DND-41 (cell line): Measurements from ENCODE around the gene PEX14.

Source experiments
- ATAC-seq: fragments of 200-7000 bp; cut with Tn5 transposase; 3 replicates; pipeline ENCODE4 v1.9.1; 2021; ENCODE audit warnings: low read depth; ENCODE audit not compliant: insufficient read depth
- DNase-seq: peaks from one replicate; pipeline ENCODE4 v3.0.0-alpha.2; 2020
- H2AFZ ChIP-seq: 2 replicates; pipeline ENCODE4 v1.6.0; 2012; ENCODE audit warnings: low read depth, low read length
- H3K27ac ChIP-seq: 2 replicates; pipeline ENCODE4 v1.5.1; 2012; ENCODE audit warnings: low read length, inconsistent platforms
- H3K27me3 ChIP-seq: fragments of 200-600 bp; sonication (generic); 2 replicates; pipeline ENCODE4 v1.6.0; 2012; ENCODE audit warnings: low read length, mild to moderate bottlenecking, inconsistent platforms; ENCODE audit not compliant: insufficient read depth, poor library complexity
- H3K36me3 ChIP-seq: 2 replicates; pipeline ENCODE4 v1.5.1; 2012; ENCODE audit warnings: low read length, inconsistent platforms; ENCODE audit not compliant: insufficient read depth
- H3K4me1 ChIP-seq: 2 replicates; pipeline ENCODE4 v1.5.1; 2012; ENCODE audit warnings: mild to moderate bottlenecking, low read length; ENCODE audit not compliant: insufficient read depth
- H3K4me2 ChIP-seq: 2 replicates; pipeline ENCODE4 v1.6.0; 2012; ENCODE audit warnings: mild to moderate bottlenecking, moderate library complexity, low read length, inconsistent platforms; ENCODE audit not compliant: insufficient read depth
- H3K4me3 ChIP-seq, 2 experiments: fragments of 200-600 bp in 1 of 2; shearing (Covaris generic) in 1 of 2; 2 replicates each; pipeline ENCODE4 v1.5.1; 2012 to 2016; ENCODE audit warnings: inconsistent platforms in 2 of 2, low read length in 2 of 2, mild to moderate bottlenecking in 2 of 2, low read depth in 1 of 2, moderate library complexity in 1 of 2
- H3K79me2 ChIP-seq: 2 replicates; pipeline ENCODE4 v1.6.0; 2012; ENCODE audit warnings: low read length, inconsistent platforms; ENCODE audit not compliant: insufficient read depth
- H3K9ac ChIP-seq: 2 replicates; pipeline ENCODE4 v1.6.0; 2012; ENCODE audit warnings: low read depth, mild to moderate bottlenecking, inconsistent platforms, low read length, moderate library complexity
- H3K9me3 ChIP-seq: 2 replicates; pipeline ENCODE4 v1.5.1; 2012; ENCODE audit warnings: low read length, moderate library complexity, mild to moderate bottlenecking, inconsistent platforms; ENCODE audit not compliant: insufficient read depth, severe bottlenecking
- H4K20me1 ChIP-seq: 2 replicates; pipeline ENCODE4 v1.6.0; 2012; ENCODE audit warnings: low read length; ENCODE audit not compliant: insufficient read depth
- EZH2 ChIP-seq: IDR thresholded peaks from 3 replicates; pipeline ENCODE4 v1.6.1; 2012; ENCODE audit warnings: borderline replicate concordance, low read depth, mild to moderate bottlenecking, moderate library complexity, low read length, inconsistent platforms; ENCODE audit not compliant: severe bottlenecking
- TF ChIP-seq, protein P1 (sequence below): IDR thresholded peaks from 2 replicates; pipeline ENCODE4 v1.5.1; 2012; ENCODE audit warnings: borderline replicate concordance, low read length, moderate library complexity, mild to moderate bottlenecking; ENCODE audit not compliant: poor library complexity, severe bottlenecking; ENCODE audit errors: extremely low read depth

PEX14 gene

DNA sequence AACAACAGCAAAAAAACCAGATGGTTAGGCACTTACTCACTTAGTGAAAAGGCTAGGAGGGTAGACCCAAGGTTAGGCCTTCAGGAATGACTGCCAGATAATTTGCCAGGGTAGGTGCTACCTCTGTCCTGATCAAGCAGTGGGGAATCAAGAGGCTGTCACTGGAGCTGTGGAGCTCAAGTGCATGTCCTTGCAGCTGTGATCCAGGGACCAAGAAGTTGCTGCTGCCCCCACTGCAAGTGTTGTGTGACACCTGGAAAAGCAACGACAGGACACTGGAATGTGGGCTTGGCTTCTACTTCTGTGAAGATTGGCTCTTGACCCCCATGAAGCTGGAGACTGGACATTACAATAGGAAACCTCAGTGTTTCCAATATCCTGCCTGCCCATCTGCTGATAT, 72.1 kb downstream of the PEX14 start:
- Histone ChIP-seq H3K27me3 (no peaks in the 10 kb centered on the region), H3K4me3 (no peak overlapping the region), H3K27ac (no peak overlapping the region), H4K20me1 (peaks cover 3% of the 10 kb centered on the region; the same call in 1 of the 2 replicates), H3K9ac (no peak overlapping the region), H3K79me2 (no peaks in the 10 kb centered on the region), H3K9me3 (no peaks in the 10 kb centered on the region), H3K36me3 (peaks cover 4% of the 10 kb centered on the region; the same call in 1 of the 2 replicates), H3K4me1 (peaks cover 9% of the 10 kb centered on the region; the same call in 1 of the 2 replicates), H2AFZ (no peak overlapping the region), H3K4me2 (no peak overlapping the region)
- DNase-seq, result no peak
- no peak for ATAC-seq
- TF ChIP-seq EZH2, result no peak
- TF ChIP-seq, protein P1, sequence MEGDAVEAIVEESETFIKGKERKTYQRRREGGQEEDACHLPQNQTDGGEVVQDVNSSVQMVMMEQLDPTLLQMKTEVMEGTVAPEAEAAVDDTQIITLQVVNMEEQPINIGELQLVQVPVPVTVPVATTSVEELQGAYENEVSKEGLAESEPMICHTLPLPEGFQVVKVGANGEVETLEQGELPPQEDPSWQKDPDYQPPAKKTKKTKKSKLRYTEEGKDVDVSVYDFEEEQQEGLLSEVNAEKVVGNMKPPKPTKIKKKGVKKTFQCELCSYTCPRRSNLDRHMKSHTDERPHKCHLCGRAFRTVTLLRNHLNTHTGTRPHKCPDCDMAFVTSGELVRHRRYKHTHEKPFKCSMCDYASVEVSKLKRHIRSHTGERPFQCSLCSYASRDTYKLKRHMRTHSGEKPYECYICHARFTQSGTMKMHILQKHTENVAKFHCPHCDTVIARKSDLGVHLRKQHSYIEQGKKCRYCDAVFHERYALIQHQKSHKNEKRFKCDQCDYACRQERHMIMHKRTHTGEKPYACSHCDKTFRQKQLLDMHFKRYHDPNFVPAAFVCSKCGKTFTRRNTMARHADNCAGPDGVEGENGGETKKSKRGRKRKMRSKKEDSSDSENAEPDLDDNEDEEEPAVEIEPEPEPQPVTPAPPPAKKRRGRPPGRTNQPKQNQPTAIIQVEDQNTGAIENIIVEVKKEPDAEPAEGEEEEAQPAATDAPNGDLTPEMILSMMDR, result no peak

DNA sequence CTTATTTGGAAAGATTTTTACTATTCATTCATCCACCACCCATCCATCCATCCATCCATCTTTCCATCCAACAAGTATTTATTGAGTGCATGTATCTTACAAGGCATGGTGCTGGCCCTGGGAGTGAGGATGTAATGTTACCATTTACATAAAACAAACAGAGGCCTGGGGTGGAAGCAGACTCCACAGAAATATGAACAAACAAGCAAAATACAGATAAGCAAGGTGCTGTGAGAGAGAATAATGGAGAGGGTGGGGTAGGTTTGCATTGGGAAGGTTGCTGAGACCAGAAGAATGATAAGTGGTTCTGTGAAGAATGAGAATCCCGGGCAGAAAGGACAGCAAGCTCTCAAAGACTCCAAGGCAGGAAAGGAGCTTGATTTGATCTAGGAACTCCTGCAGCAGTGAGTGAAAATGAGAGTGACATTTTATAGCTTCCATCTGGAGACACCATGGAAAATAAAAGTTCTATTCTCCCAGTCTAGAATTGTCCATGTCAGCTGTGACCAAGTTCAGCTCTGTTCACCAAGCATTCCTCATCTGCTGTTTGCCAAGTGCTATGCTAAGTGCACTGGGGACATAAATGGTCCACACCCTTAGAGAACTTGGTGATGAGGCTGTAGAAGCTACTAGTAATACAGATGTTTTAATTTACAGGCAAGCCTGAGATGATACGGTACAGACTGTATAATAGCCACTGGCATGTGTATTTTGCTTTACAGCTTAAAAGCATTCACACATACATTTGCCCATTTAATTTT, 75.3 kb downstream of the PEX14 start:
- Histone ChIP-seq H3K4me3 (no peak overlapping the region), H3K36me3 (no peaks in the 10 kb centered on the region; the same call in 1 of the 2 replicates), H4K20me1 (peaks cover 3% of the 10 kb centered on the region; the same call in 1 of the 2 replicates), H3K9ac (no peak overlapping the region), H3K79me2 (no peaks in the 10 kb centered on the region), H2AFZ (no peak overlapping the region), H3K9me3 (no peaks in the 10 kb centered on the region), H3K4me1 (no peaks in the 10 kb centered on the region), H3K27ac (no peak overlapping the region), H3K27me3 (no peaks in the 10 kb centered on the region), H3K4me2 (no peak overlapping the region)
- DNase-seq, result no peak
- TF ChIP-seq, protein P1, result no peak
- TF ChIP-seq EZH2, result no peak
- no peak for ATAC-seq

DNA sequence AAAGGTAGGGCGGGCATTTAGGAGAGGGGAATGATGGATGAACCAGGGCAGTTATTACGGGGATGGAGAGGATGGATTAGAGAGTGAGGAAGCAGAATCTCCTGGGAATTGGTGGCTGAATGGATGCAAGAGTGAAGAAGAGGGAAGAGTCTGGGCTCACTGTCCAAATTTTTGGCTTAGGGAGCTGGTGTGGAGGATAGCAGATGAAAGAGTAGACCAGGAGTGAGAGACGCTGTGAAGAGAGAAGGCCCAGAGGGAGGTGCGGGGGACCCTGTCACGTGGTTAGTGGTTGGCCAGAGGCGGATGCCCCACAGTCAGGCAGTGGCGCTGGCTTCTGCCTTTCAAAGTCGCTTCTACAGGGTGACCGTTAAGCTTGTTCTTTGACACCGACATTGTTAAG, 78.4 kb downstream of the PEX14 start:
- Histone ChIP-seq H2AFZ (no peak overlapping the region), H3K36me3 (no peaks in the 10 kb centered on the region; the same call in none of the 2 replicates), H4K20me1 (peaks cover 12% of the 10 kb centered on the region), H3K27me3 (no peaks in the 10 kb centered on the region), H3K9me3 (no peaks in the 10 kb centered on the region), H3K4me2 (no peak overlapping the region), H3K27ac (no peak overlapping the region), H3K4me3 (no peak overlapping the region), H3K4me1 (no peaks in the 10 kb centered on the region), H3K9ac (no peak overlapping the region), H3K79me2 (no peaks in the 10 kb centered on the region)
- TF ChIP-seq, protein P1, result no peak
- ATAC-seq (no peak), DNase-seq (no peak)
